Nephron progenitor cell (in vitro differentiated cells): Measurements from ENCODE around the gene RAB31.

Experiments
- DNase-seq: peaks from one replicate; pipeline ENCODE4 v3.0.0; 2021
- H3K27ac Mint-ChIP-seq: 2 replicates; pipeline ENCODE4 v1.8.0; 2021; ENCODE audit warnings: mild to moderate bottlenecking, moderate library complexity, mixed read lengths
- H3K27me3 Mint-ChIP-seq: 2 replicates; pipeline ENCODE4 v1.8.0; 2021; ENCODE audit warnings: mild to moderate bottlenecking, low read depth, mixed read lengths; ENCODE audit not compliant: poor library complexity
- H3K36me3 Mint-ChIP-seq: 2 replicates; pipeline ENCODE4 v1.8.0; 2021; ENCODE audit warnings: low read depth, mixed read lengths
- H3K4me1 Mint-ChIP-seq: 2 replicates; pipeline ENCODE4 v1.8.0; 2021; ENCODE audit warnings: mixed read lengths
- H3K4me3 Mint-ChIP-seq: 2 replicates; pipeline ENCODE4 v1.8.0; 2021; ENCODE audit warnings: mild to moderate bottlenecking, moderate library complexity, mixed read lengths
- H3K9me3 Mint-ChIP-seq: 2 replicates; pipeline ENCODE4 v1.8.0; 2021; ENCODE audit warnings: mild to moderate bottlenecking, moderate library complexity, mixed read lengths
- CTCF ChIP-seq: fragments of 200-600 bp; sonication (generic); IDR thresholded peaks from 2 replicates; pipeline ENCODE4 v1.5.0; 2021; ENCODE audit warnings: antibody characterized with exemption

RAB31 gene

DNA sequence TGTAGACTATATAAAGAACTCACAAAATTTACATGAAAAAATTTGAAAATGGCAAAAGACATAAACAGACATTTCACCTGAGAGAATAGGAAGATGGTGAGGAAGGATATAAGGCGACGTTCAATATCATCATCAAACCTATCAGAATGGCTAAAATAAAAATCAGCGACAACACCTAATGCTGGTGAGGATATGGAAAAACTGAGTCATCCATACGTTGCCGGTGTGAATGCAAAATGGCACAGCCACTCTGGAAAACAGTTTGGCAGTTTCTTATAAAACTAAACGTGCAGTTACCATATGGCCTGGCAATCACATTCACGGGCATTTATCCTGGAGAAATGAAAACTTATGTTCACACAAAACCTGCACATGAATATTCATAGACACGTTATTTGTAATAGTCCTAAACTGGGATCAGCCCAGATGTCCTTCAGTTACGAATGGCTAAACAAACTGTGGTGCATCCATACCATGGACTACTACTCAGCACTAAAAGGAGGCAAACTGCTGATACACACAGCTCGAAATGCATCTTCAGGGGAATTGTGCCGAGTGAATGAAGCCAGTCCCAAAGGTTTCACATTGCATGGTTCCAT, 114.6 kb downstream of the RAB31 start:
- Mint-ChIP-seq H3K27ac (no peak overlapping the region), H3K36me3 (peaks cover 21% of the 10 kb centered on the region), H3K4me3 (no peak overlapping the region), H3K4me1 (no peaks in the 10 kb centered on the region), H3K9me3 (peaks cover 20% of the 10 kb centered on the region), H3K27me3 (no peaks in the 10 kb centered on the region)
- TF ChIP-seq CTCF: no peak
- DNase-seq: no peak

DNA sequence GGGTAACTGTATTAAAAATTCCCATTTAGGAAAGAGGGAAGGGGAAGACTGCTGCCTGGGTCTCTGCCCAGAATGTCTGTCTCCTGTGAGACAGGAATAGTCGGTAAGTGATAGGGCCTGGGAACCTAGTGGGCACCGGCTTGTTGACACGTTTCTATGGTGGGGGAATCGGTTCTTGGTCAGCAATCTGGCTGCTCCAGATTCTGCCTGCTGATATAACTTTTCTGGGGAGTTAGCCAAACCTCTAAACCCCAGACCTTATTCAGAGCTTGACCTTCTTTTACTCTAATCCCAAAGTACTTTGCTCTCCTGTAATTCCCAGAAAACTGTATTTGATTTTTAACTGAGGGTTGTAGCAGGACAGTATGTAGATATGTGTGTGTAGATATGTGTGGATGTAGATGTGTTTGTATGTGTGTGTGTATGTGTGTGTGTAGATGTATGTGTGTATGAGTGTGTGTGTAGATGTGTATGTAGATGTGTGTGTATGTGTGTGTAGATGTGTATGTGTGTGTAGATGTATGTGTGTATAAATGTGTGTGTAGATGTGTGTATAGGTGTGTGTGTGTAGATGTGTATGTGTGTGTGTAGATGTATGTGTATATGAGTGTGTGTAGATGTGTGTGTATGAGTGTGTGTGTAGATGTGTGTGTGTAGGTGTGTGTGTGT, 115.8 kb downstream of the RAB31 start:
- Mint-ChIP-seq H3K27ac (no peak overlapping the region), H3K4me1 (no peaks in the 10 kb centered on the region), H3K9me3 (peaks cover 8% of the 10 kb centered on the region), H3K36me3 (peaks cover 9% of the 10 kb centered on the region), H3K27me3 (no peaks in the 10 kb centered on the region), H3K4me3 (no peak overlapping the region)
- no peak for TF ChIP-seq CTCF
- no peak for DNase-seq

- Mint-ChIP-seq H3K4me3 (no peak overlapping the region), H3K9me3 (peaks cover 3% of the 10 kb centered on the region), H3K27me3 (no peaks in the 10 kb centered on the region), H3K4me1 (no peaks in the 10 kb centered on the region), H3K27ac (no peak overlapping the region), H3K36me3 (peaks cover 4% of the 10 kb centered on the region)
- no peak for TF ChIP-seq CTCF
- no peak for DNase-seq
Measured at GRCh38 chr18:9824474-9824832, 116.4 kb downstream of the RAB31 start.

DNA sequence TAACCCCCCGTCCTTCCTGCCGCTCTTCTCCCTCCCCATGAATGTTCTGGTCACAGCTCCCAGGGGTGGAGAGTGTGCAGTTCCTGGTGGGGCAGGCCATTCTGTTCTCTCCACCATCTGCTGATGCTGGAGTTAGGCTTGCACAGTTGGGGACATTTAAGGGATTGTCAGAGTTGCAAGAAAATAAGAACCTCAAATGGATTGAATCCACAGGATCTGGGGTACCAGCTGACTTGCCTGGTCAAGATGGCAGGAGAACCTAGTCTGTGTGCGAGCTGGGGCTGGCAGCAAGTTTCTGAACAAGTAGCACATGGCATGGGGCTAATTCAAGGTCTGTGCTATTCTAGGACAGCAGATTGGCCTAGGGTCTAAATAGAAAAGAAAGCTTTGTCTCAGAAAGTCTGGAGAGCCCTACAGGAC, 116.9 kb downstream of the RAB31 start:
- no peaks in the 10 kb centered on the region for H3K4me1 Mint-ChIP-seq
- no peaks in the 10 kb centered on the region for H3K27me3 Mint-ChIP-seq
- DNase-seq: no peak
- H3K9me3 Mint-ChIP-seq: no peaks in the 10 kb centered on the region
- H3K27ac Mint-ChIP-seq: no peak overlapping the region
- H3K4me3 Mint-ChIP-seq: no peak overlapping the region
- no peak for TF ChIP-seq CTCF
- no peaks in the 10 kb centered on the region for H3K36me3 Mint-ChIP-seq

- Mint-ChIP-seq H3K27ac (no peak overlapping the region), H3K4me3 (no peak overlapping the region)
- DNase-seq: no peak
Measured at GRCh38 chr18:9825571-9826073, 117.5 kb downstream of the RAB31 start.

More at GRCh38 chr18:9825571-9826073, 117.5 kb downstream of the RAB31 start:
- Mint-ChIP-seq H3K27me3 (no peaks in the 10 kb centered on the region), H3K36me3 (no peaks in the 10 kb centered on the region), H3K9me3 (no peaks in the 10 kb centered on the region), H3K4me1 (no peaks in the 10 kb centered on the region)
- TF ChIP-seq CTCF: no peak
